AG04450 (cell line): ENCODE measurements around the gene C11orf65. TPM values are rescaled to one million over a fixed set of nuclear protein-coding genes. Genes with fewer than 3 reads are reported as not detected.

ENCODE experiments used
- CTCF ChIA-PET: fragments of 300-600, 350-600 bp; formaldehyde crosslinking; extraction: SDS; loops from one replicate; lab custom pipeline; 2022; ENCODE audit warnings: antibody characterized with exemption, inconsistent platforms; lab: Charles Lee
- POLR2A ChIA-PET: fragments of 350-600 bp; formaldehyde crosslinking; extraction: SDS; loops from one replicate; lab custom pipeline; 2021; ENCODE audit warnings: antibody characterized with exemption, inconsistent platforms; lab: Yijun Ruan, JAX
- DNase-seq: peaks from one replicate; pipeline ENCODE4 v3.0.0-alpha.2; 2011; ENCODE audit warnings: low read depth, low spot score
- H3K27ac ChIP-seq: one replicate; pipeline ENCODE4 v1.5.1; 2012; ENCODE audit warnings: low read depth, low read length, control low read depth
- H3K27me3 ChIP-seq: one replicate; pipeline ENCODE4 v1.6.0; 2012; ENCODE audit warnings: low read length; ENCODE audit not compliant: control insufficient read depth, insufficient read depth
- H3K4me3 ChIP-seq: 2 replicates; pipeline ENCODE4 v1.5.1; 2011; ENCODE audit warnings: mild to moderate bottlenecking, low read depth, low read length, control low read depth
- H3K9me3 ChIP-seq: 2 replicates; pipeline ENCODE4 v1.5.1; 2012; ENCODE audit warnings: low read length; ENCODE audit not compliant: control insufficient read depth, insufficient read depth
- CTCF ChIP-seq: IDR thresholded peaks from 2 replicates; pipeline ENCODE4 v1.5.1; 2011; ENCODE audit warnings: low read depth, low read length, control low read depth, inconsistent platforms
- polyA plus RNA-seq: library from polyadenylated mRNA; depleted of rRNA; stranded (reverse); fragments of >200 nt; gene quantifications from 2 replicates; pipeline ENCODE4 v1.2.3, GENCODE V29; 2011

The C11orf65 gene
- polyA plus RNA-seq, 1 experiment: 0.63 TPM

GRCh38 chr11:108436594-108436993 is 30.7 kb downstream of the C11orf65 start:
- H3K9me3 ChIP-seq: no peaks in the 10 kb centered on the region; the same call in 1 of the 2 replicates
- POLR2A ChIA-PET: interaction anchor here (0.7 kb wide), 1 partner anchor 118 kb away, joined by 3 read pairs; no protein-coding TSS in a partner anchor
- no peak for TF ChIP-seq CTCF
- H3K4me3 ChIP-seq: no peak overlapping the region
- CTCF ChIA-PET: no interaction called here
- H3K27me3 ChIP-seq: no peaks in the 10 kb centered on the region
- no peak for DNase-seq
- no peak overlapping the region for H3K27ac ChIP-seq

- ChIA-PET CTCF (no interaction called here), POLR2A (no interaction called here)
- DNase-seq: no peak
- no peak overlapping the region for H3K27ac ChIP-seq
- H3K4me3 ChIP-seq: no peak overlapping the region
- no peak for TF ChIP-seq CTCF
- H3K9me3 ChIP-seq: no peaks in the 10 kb centered on the region
- H3K27me3 ChIP-seq: no peaks in the 10 kb centered on the region
Observed at GRCh38 chr11:108435066-108435465, 32.3 kb downstream of the C11orf65 start.

- ChIA-PET POLR2A (no interaction called here), CTCF (no interaction called here)
- no peaks in the 10 kb centered on the region for H3K9me3 ChIP-seq
- no peak for TF ChIP-seq CTCF
- no peak overlapping the region for H3K27ac ChIP-seq
- no peak for DNase-seq
- H3K4me3 ChIP-seq: no peak overlapping the region
- no peaks in the 10 kb centered on the region for H3K27me3 ChIP-seq
Observed at GRCh38 chr11:108432783-108433182, 34.5 kb downstream of the C11orf65 start.

- POLR2A ChIA-PET: no interaction called here
- no peak for TF ChIP-seq CTCF
- Histone ChIP-seq H3K9me3 (no peaks in the 10 kb centered on the region), H3K27ac (no peak overlapping the region), H3K27me3 (no peaks in the 10 kb centered on the region), H3K4me3 (no peak overlapping the region)
- CTCF ChIA-PET: no interaction called here
- no peak for DNase-seq
Observed at GRCh38 chr11:108431997-108432396, 35.3 kb downstream of the C11orf65 start.

GRCh38 chr11:108431370-108431769 is 36.0 kb downstream of the C11orf65 start:
- DNase-seq: no peak
- Histone ChIP-seq H3K4me3 (no peak overlapping the region), H3K27me3 (no peaks in the 10 kb centered on the region), H3K27ac (no peak overlapping the region), H3K9me3 (no peaks in the 10 kb centered on the region)
- POLR2A ChIA-PET: no interaction called here
- no peak for TF ChIP-seq CTCF
- CTCF ChIA-PET: no interaction called here
